HCT116 (cell line): Measurements from ENCODE around the gene PLK5. TPM values are rescaled to one million over a fixed set of nuclear protein-coding genes. Genes with fewer than 3 reads are reported as not detected.

ENCODE experiments used
- ATAC-seq: fragments of 200-7000 bp; cut with Tn5 transposase; 2 replicates; pipeline ENCODE4 v1.9.1; 2020; ENCODE audit warnings: mild to moderate bottlenecking, moderate library complexity
- BruUV-seq: library from RNA; stranded (reverse); fragments of 400-500 nt; replicated peaks from 2 replicates; lab custom pipeline; 2021; lab: Mats Ljungman, UMichigan
- CTCF ChIA-PET: fragments of 300-600 bp; sonication (Branson Sonifier 250); formaldehyde crosslinking; loops from one replicate; lab custom pipeline; 2021; ENCODE audit warnings: antibody characterized with exemption; lab: Charles Lee
- POLR2A ChIA-PET: fragments of 300-600, 350-600 bp; sonication (Branson Sonifier 250); formaldehyde crosslinking; loops from one replicate; lab custom pipeline; 2021; ENCODE audit warnings: antibody characterized with exemption; lab: Charles Lee
- RAD21 ChIA-PET, 2 experiments: fragments of 300-600 bp; sonication (Branson Sonifier 250); formaldehyde crosslinking; loops; one replicate each; lab custom pipeline; 2023; ENCODE audit warnings: low total read pairs in 2 of 2; ENCODE audit not compliant: uncharacterized antibody in 2 of 2, unreplicated experiment in 2 of 2, low non-redundant PET in 1 of 2; lab: Charles Lee
- DNase-seq: peaks from one replicate; pipeline ENCODE4 v3.0.0-alpha.2; 2010; ENCODE audit warnings: low read depth, low spot score
- H2AFZ ChIP-seq: fragments of 200-600 bp; shearing (Covaris generic), sonication (generic); 2 replicates; pipeline ENCODE4 v1.6.1; 2017; ENCODE audit warnings: low read depth, mixed run types, mixed read lengths, antibody characterized with exemption, low read length; ENCODE audit not compliant: poor library complexity, severe bottlenecking
- H3K27ac ChIP-seq: 2 replicates; pipeline ENCODE4 v1.5.1; 2012; ENCODE audit warnings: low read depth, low read length
- H3K27me3 ChIP-seq: fragments of 200-600 bp; sonication (generic); 2 replicates; pipeline ENCODE4 v1.6.1; 2016; ENCODE audit warnings: mixed run types, low read length, mixed read lengths; ENCODE audit not compliant: insufficient read depth
- H3K36me3 ChIP-seq, 2 experiments: fragments of 200-500 bp in 1 of 2; fragments of 200-600 bp in 1 of 2; sonication (Bioruptor generic) in 1 of 2; sonication (generic) in 1 of 2; 2 replicates each; pipeline versions ENCODE4 v1.5.1 to v1.6.1; 2014 to 2016; ENCODE audit warnings: low read length in 2 of 2, inconsistent platforms in 1 of 2, mixed read lengths in 1 of 2, mixed run types in 1 of 2; ENCODE audit not compliant: insufficient read depth in 2 of 2, control insufficient read depth in 1 of 2
- H3K4me1 ChIP-seq, 2 experiments: fragments of 200-600 bp in 1 of 2; sonication (generic) in 1 of 2; 2 replicates each; pipeline versions ENCODE4 v1.5.1 to v1.6.1; 2012 to 2017; ENCODE audit warnings: low read length in 2 of 2, inconsistent platforms in 1 of 2, mild to moderate bottlenecking in 1 of 2, mixed read lengths in 1 of 2, mixed run types in 1 of 2, moderate library complexity in 1 of 2; ENCODE audit not compliant: insufficient read depth in 2 of 2, control insufficient read depth in 1 of 2
- H3K4me2 ChIP-seq: fragments of 200-600 bp; sonication (generic); 2 replicates; pipeline ENCODE4 v1.6.1; 2017; ENCODE audit warnings: mixed run types, low read length, mixed read lengths
- H3K4me3 ChIP-seq, 2 experiments: fragments of 200-600 bp in 1 of 2; sonication (generic) in 1 of 2; replicated peaks in 1 of 2; 2 replicates each; pipeline ENCODE4 v1.5.1; 2011 to 2016; ENCODE audit warnings: low read length in 2 of 2, control low read depth in 1 of 2, low read depth in 1 of 2, mild to moderate bottlenecking in 1 of 2, mixed read lengths in 1 of 2, mixed run types in 1 of 2
- H3K79me2 ChIP-seq: fragments of 200-600 bp; sonication (generic); 2 replicates; pipeline ENCODE4 v1.6.1; 2017; ENCODE audit warnings: mild to moderate bottlenecking, mixed run types, low read length, moderate library complexity, mixed read lengths; ENCODE audit not compliant: insufficient read depth
- H3K9ac ChIP-seq: fragments of 200-600 bp; sonication (generic); 2 replicates; pipeline ENCODE4 v1.6.1; 2016; ENCODE audit warnings: low read length, mixed read lengths
- H3K9me2 ChIP-seq: fragments of 200-600 bp; sonication (generic), shearing (Covaris generic); 2 replicates; pipeline ENCODE4 v1.6.1; 2017; ENCODE audit warnings: mixed run types, mild to moderate bottlenecking, moderate library complexity; ENCODE audit not compliant: insufficient read depth
- H3K9me3 ChIP-seq, 2 experiments: fragments of 200-500 bp in 1 of 2; fragments of 200-600 bp in 1 of 2; sonication (Bioruptor generic) in 1 of 2; sonication (generic) in 1 of 2; 2 replicates each; pipeline ENCODE4 v1.6.1; 2014 to 2017; ENCODE audit warnings: low read length in 2 of 2, mixed read lengths in 2 of 2, inconsistent platforms in 1 of 2, low read depth in 1 of 2, mild to moderate bottlenecking in 1 of 2, mixed run types in 1 of 2, moderate library complexity in 1 of 2; ENCODE audit not compliant: control insufficient read depth in 1 of 2, insufficient read depth in 1 of 2
- H4K20me1 ChIP-seq: fragments of 200-600 bp; sonication (generic), shearing (Covaris generic); 2 replicates; pipeline ENCODE4 v1.6.1; 2017; ENCODE audit warnings: mixed run types, mild to moderate bottlenecking, moderate library complexity; ENCODE audit not compliant: insufficient read depth
- ATF3 ChIP-seq: IDR thresholded peaks from 2 replicates; pipeline ENCODE4 v1.6.1; 2012
- CTCF ChIP-seq, 3 experiments: fragments of 200-600 bp in 1 of 3; sonication (generic) in 1 of 3; IDR thresholded peaks in 2 of 3; conservative IDR thresholded peaks in 1 of 3; 2 replicates each; pipeline ENCODE4 v1.5.1; 2012 to 2017; ENCODE audit warnings: low read depth in 2 of 3, low read length in 2 of 3, antibody characterized with exemption in 1 of 3, borderline replicate concordance in 1 of 3, control low read depth in 1 of 3, mild to moderate bottlenecking in 1 of 3, mixed read lengths in 1 of 3, mixed run types in 1 of 3, moderate library complexity in 1 of 3; ENCODE audit not compliant: insufficient read depth in 1 of 3
- EGR1 ChIP-seq: IDR thresholded peaks from 2 replicates; pipeline ENCODE4 v1.6.1; 2012; ENCODE audit warnings: low read depth
- EZH2 ChIP-seq: fragments of 200-600 bp; sonication (generic); IDR thresholded peaks from 2 replicates; pipeline ENCODE4 v1.6.1; 2017; ENCODE audit warnings: antibody characterized with exemption, mixed run types
- EZH2phosphoT487 ChIP-seq: fragments of 200-600 bp; IDR thresholded peaks from 2 replicates; pipeline ENCODE4 v1.6.1; 2018; ENCODE audit warnings: antibody characterized with exemption, borderline replicate concordance
- JUND ChIP-seq: IDR thresholded peaks from 2 replicates; pipeline ENCODE4 v1.6.1; 2012
- POLR2A ChIP-seq: IDR thresholded peaks from 2 replicates; pipeline ENCODE4 v1.7.0; 2011; ENCODE audit warnings: borderline replicate concordance; ENCODE audit not compliant: insufficient read depth, insufficient read length; ENCODE audit errors: extremely low read depth
- RAD21 ChIP-seq: IDR thresholded peaks from 2 replicates; pipeline ENCODE4 v1.6.1; 2012; ENCODE audit warnings: low read depth, mild to moderate bottlenecking
- REST ChIP-seq: IDR thresholded peaks from 2 replicates; pipeline ENCODE4 v1.6.1; 2012; ENCODE audit warnings: low read depth
- SRF ChIP-seq: IDR thresholded peaks from 2 replicates; pipeline ENCODE4 v1.6.1; 2012; ENCODE audit warnings: low read depth
- YY1 ChIP-seq: IDR thresholded peaks from 2 replicates; pipeline ENCODE4 v1.6.1; 2011; ENCODE audit warnings: low read length, low read depth, moderate library complexity, mild to moderate bottlenecking; ENCODE audit not compliant: insufficient replicate concordance; ENCODE audit errors: extremely low read depth
- intact Hi-C: fragments of 100-400 bp; cut with micrococcal nuclease; formaldehyde crosslinking; loops from 2 replicates; pipeline ENCODE4 v1.10.0; 2022
- total RNA-seq: library from RNA; stranded (reverse); gene quantifications from one replicate; pipeline ENCODE4 v1.2.1, GENCODE V29; 2021; ENCODE audit not compliant: unreplicated experiment

PLK5 gene
- total RNA-seq, 1 experiment from 2014 or later: not detected

- Histone ChIP-seq H3K27ac (peak overlapping the region; percentile 68), H3K27me3 (no peaks in the 10 kb centered on the region), H3K9ac (peak overlapping the region; percentile 90), H4K20me1 (no peaks in the 10 kb centered on the region), H3K9me2 (no peaks in the 10 kb centered on the region), H2AFZ (no peak overlapping the region), H3K4me2 (peak overlapping the region; percentile 98), H3K4me1 (peaks cover 19 to 33% of the 10 kb centered on the region in 2 experiments), H3K9me3 (no peaks in the 10 kb centered on the region), H3K36me3 (no peaks in the 10 kb centered on the region), H3K4me3 (peak overlapping the region; percentile 78 to 85), H3K79me2 (peaks cover 7% of the 10 kb centered on the region; the same call in 1 of the 2 replicates)
- ATAC-seq: no peak
- POLR2A ChIA-PET: interaction anchor here (1.5 to 1.6 kb wide), 2 partner anchors 12 to 223 kb away, joined by 3 to 10 read pairs; partner anchors contain the start of gene CIRBP
- CTCF ChIA-PET: interaction anchor here (1.3 to 1.9 kb wide), 2 partner anchors 14 to 46 kb away, joined by 3 to 5 read pairs; no protein-coding TSS in a partner anchor
- intact Hi-C loops: loop anchor here (1.0 kb wide), 1 partner anchor 37 kb away; no protein-coding TSS in a partner anchor
- no TSS peak for BruUV-seq
- RAD21 ChIA-PET: no interaction called here
- TF ChIP-seq EGR1 (no peak), SRF (no peak), RAD21 (no peak), YY1 (no peak), EZH2 (no peak), POLR2A (no peak), CTCF (IDR thresholded peaks at IDR 0.05 in 2 of 3, conservative IDR thresholded peaks at IDR 0.05 in 1 of 3; ENCODE audit: borderline replicate concordance in 1 of 3, insufficient read depth in 1 of 3, low read depth in 2 of 3, low read length in 2 of 3) (no peak), REST (no peak), ATF3 (no peak), EZH2phosphoT487 (no peak), JUND (no peak)
- no peak for DNase-seq
These were observed 32.1 kb upstream of the PLK5 start for GRCh38 chr19:1491849-1492170.
